LoVo (cell line): ENCODE results near the gene IL21R.

Experiments used
- DNase-seq: peaks from one replicate; pipeline ENCODE4 v3.0.0-alpha.2; 2016; ENCODE audit warnings: low spot score

The IL21R gene

GRCh38 chr16:27489421-27489820 is 87.4 kb downstream of the IL21R start:
- DNase-seq, result no peak

DNA sequence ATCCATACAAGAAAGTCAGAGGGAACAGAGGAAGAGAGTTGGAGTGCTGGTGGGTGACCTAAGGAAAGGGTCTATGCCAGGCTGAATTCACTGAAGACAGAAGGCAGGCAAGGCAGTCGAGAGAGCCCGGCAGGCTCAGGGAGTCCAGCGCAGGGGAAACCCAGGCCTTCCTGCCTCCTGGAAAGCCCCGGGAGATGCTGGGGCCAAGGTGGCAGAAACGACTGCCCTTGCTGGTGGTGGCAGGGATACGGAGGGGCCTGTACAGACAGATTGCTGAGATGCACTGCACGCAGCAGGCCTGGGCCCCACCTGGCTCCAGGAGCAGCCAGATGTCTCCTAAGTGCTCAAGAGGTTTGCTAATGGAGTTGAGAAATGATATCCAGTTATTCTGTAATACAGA is 87.9 kb downstream of the IL21R start:
- no peak for DNase-seq

- DNase-seq, result no peak
Observed at GRCh38 chr16:27491894-27492587, 90.1 kb downstream of the IL21R start.

DNA sequence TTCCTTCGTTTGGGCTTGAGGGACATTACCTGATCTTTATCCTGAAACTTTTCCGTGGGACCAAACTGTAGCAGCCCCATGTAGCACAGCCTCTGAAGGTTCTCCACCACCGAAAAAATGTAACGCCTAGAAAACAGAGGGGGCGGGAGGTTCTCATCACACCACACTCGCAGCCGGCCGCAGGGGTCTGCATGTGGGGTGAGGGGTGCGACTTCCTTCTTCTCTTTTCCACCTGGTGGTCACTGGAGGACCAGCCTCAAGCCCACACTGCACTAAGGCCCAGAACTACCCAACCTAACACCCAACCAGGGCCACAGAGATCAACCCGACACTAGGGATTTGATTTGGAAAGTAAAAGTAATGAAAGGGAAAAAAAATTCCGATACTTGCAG is 90.6 kb downstream of the IL21R start:
- no peak for DNase-seq

- no peak for DNase-seq
Observed at GRCh38 chr16:27495191-27495590, 93.2 kb downstream of the IL21R start.

GRCh38 chr16:27498031-27498825 is 96.3 kb downstream of the IL21R start:
- no peak for DNase-seq

GRCh38 chr16:27498916-27499658 is 97.1 kb downstream of the IL21R start:
- no peak for DNase-seq

- DNase-seq, result no peak
Observed at GRCh38 chr16:27499659-27500055, 97.7 kb downstream of the IL21R start.

DNA sequence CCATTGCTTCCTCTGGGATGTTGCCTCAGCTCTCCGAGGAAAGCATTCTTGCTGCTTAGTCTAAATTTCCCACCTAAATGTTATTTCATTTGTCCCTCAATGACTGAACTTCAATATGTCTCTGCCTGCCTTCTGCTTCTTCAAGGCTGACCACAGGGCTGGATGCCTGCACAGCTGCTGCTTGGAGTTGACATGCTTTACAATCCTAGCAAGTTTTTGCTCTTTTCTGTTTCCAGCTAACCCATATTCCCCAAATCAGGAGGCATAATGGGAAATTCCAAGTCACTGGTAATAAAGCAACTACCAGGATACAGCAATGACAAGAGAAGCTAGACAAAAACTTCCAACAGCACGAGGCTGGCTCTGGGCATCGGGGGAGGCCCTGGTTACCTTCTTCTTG is 98.8 kb downstream of the IL21R start:
- DNase-seq, result no peak
